ENCODE data around the gene CAT. TPM values are rescaled to one million over a fixed set of nuclear protein-coding genes. Genes with fewer than 3 reads are reported as not detected.

The CAT gene
- total RNA-seq, 1 donor, result 62.6 TPM

- Histone ChIP-seq H3K9me3 (ENCODE audit: low read depth, low read length) (no peaks in the 10 kb centered on the region), H3K27ac (ENCODE audit: low read depth, low read length) (no peak overlapping the region), H4K20me1 (ENCODE audit: insufficient read depth, low read length) (no peaks in the 10 kb centered on the region), H2AFZ (ENCODE audit: low read length) (no peak overlapping the region), H3K4me2 (ENCODE audit: insufficient read depth, low read length) (no peak overlapping the region), H3K36me3 (ENCODE audit: insufficient read depth, low read length) (no peaks in the 10 kb centered on the region), H3K27me3 (ENCODE audit: insufficient read depth, low read length) (peaks cover 12% of the 10 kb centered on the region), H3K4me3 (ENCODE audit: insufficient read depth, low read length) (no peak overlapping the region), H3K79me2 (ENCODE audit: insufficient read depth, low read length) (no peaks in the 10 kb centered on the region), H3K4me1 (ENCODE audit: insufficient read depth, low read length) (peaks cover 21% of the 10 kb centered on the region)
- no peak for DNase-seq (ENCODE audit: insufficient read length, low spot score, missing footprints)
- no peak for TF ChIP-seq CTCF (IDR thresholded peaks at IDR 0.05; ENCODE audit: extremely low read depth, low read depth, low read length)
Measured at GRCh38 chr11:34499719-34500500, 61.2 kb downstream of the CAT start.

DNA sequence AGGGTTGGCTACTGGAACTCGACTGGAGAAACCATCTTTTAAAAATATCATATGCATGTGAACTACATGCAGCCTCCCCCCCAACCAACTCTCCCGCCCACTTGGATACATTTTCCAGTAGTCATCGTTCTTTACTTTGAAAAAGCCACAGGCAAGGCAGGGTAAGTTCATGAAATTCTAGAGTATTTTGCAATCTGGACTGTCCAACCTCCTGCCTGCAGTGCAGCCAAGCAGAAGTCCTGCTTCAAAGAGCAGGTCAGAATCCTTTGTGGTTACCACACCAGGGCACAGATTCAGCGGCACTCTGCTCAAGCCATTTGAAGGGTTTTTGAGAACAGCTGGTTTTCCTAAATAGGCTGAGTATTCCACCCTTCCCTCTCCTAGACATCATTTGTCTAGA lies 62.8 kb downstream of the CAT start:
- peak overlapping the region; percentile 62 for H2AFZ ChIP-seq (ENCODE audit: low read length)
- peak overlapping the region; percentile 66 for H3K4me2 ChIP-seq (ENCODE audit: insufficient read depth, low read length)
- no peak for TF ChIP-seq CTCF (IDR thresholded peaks at IDR 0.05; ENCODE audit: extremely low read depth, low read depth, low read length)
- peak overlapping the region; percentile 9 for H3K27ac ChIP-seq (ENCODE audit: low read depth, low read length)
- H3K36me3 ChIP-seq (ENCODE audit: insufficient read depth, low read length), result no peaks in the 10 kb centered on the region
- no peak overlapping the region for H3K4me3 ChIP-seq (ENCODE audit: insufficient read depth, low read length)
- no peaks in the 10 kb centered on the region for H3K27me3 ChIP-seq (ENCODE audit: insufficient read depth, low read length)
- no peaks in the 10 kb centered on the region for H4K20me1 ChIP-seq (ENCODE audit: insufficient read depth, low read length)
- H3K79me2 ChIP-seq (ENCODE audit: insufficient read depth, low read length), result no peaks in the 10 kb centered on the region
- H3K9me3 ChIP-seq (ENCODE audit: low read depth, low read length), result no peaks in the 10 kb centered on the region
- H3K4me1 ChIP-seq (ENCODE audit: insufficient read depth, low read length), result peaks cover 21% of the 10 kb centered on the region
- DNase-seq (ENCODE audit: insufficient read length, low spot score, missing footprints), result peak; percentile 87

GRCh38 chr11:34501949-34502348 lies 63.2 kb downstream of the CAT start:
- peak overlapping the region; percentile 66 for H3K4me2 ChIP-seq (ENCODE audit: insufficient read depth, low read length)
- no peak for DNase-seq (ENCODE audit: insufficient read length, low spot score, missing footprints)
- H3K4me1 ChIP-seq (ENCODE audit: insufficient read depth, low read length), result peaks cover 21% of the 10 kb centered on the region
- peak overlapping the region; percentile 15 for H3K4me3 ChIP-seq (ENCODE audit: insufficient read depth, low read length)
- no peaks in the 10 kb centered on the region for H4K20me1 ChIP-seq (ENCODE audit: insufficient read depth, low read length)
- H3K9me3 ChIP-seq (ENCODE audit: low read depth, low read length), result no peaks in the 10 kb centered on the region
- H3K79me2 ChIP-seq (ENCODE audit: insufficient read depth, low read length), result no peaks in the 10 kb centered on the region
- H3K27me3 ChIP-seq (ENCODE audit: insufficient read depth, low read length), result no peaks in the 10 kb centered on the region
- H2AFZ ChIP-seq (ENCODE audit: low read length), result peak overlapping the region; percentile 62
- no peaks in the 10 kb centered on the region for H3K36me3 ChIP-seq (ENCODE audit: insufficient read depth, low read length)
- peak overlapping the region; percentile 9 for H3K27ac ChIP-seq (ENCODE audit: low read depth, low read length)
- no peak for TF ChIP-seq CTCF (IDR thresholded peaks at IDR 0.05; ENCODE audit: extremely low read depth, low read depth, low read length)

DNA sequence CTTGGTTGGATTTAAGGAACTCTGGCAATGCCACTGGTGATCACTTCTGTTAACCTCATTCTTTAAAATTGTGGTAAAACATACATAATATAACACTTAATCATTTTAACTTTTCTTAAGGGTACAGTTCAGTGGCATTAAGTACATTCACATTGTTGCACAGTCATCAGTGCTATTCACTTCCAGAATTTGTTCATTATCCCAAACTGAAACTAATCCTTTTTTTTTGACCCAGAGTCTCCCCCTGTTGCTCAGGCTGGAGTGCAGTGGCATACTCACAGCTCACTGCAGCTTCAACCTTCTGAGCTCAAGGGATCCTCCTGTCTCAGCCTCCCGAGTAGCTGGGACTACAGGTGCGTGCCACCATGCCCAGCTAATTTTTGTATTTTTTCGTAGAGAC lies 64.2 kb downstream of the CAT start:
- no peaks in the 10 kb centered on the region for H4K20me1 ChIP-seq (ENCODE audit: insufficient read depth, low read length)
- H3K4me3 ChIP-seq (ENCODE audit: insufficient read depth, low read length), result no peak overlapping the region
- H2AFZ ChIP-seq (ENCODE audit: low read length), result no peak overlapping the region
- peak; percentile 7 for TF ChIP-seq CTCF (IDR thresholded peaks at IDR 0.05; ENCODE audit: extremely low read depth, low read depth, low read length)
- peaks cover 21% of the 10 kb centered on the region for H3K4me1 ChIP-seq (ENCODE audit: insufficient read depth, low read length)
- no peak overlapping the region for H3K27ac ChIP-seq (ENCODE audit: low read depth, low read length)
- no peaks in the 10 kb centered on the region for H3K9me3 ChIP-seq (ENCODE audit: low read depth, low read length)
- H3K79me2 ChIP-seq (ENCODE audit: insufficient read depth, low read length), result no peaks in the 10 kb centered on the region
- no peak for DNase-seq (ENCODE audit: insufficient read length, low spot score, missing footprints)
- H3K36me3 ChIP-seq (ENCODE audit: insufficient read depth, low read length), result no peaks in the 10 kb centered on the region
- no peak overlapping the region for H3K4me2 ChIP-seq (ENCODE audit: insufficient read depth, low read length)
- no peaks in the 10 kb centered on the region for H3K27me3 ChIP-seq (ENCODE audit: insufficient read depth, low read length)

Measured in osteoblast (primary cell).